ENCODE results near the gene CCDC159.
"Not testable (repeated sequence)": the region's sequence is repeated elsewhere in the genome, so short reads cannot be mapped to it uniquely, and the experiment has no call there.

Gene CCDC159

DNA sequence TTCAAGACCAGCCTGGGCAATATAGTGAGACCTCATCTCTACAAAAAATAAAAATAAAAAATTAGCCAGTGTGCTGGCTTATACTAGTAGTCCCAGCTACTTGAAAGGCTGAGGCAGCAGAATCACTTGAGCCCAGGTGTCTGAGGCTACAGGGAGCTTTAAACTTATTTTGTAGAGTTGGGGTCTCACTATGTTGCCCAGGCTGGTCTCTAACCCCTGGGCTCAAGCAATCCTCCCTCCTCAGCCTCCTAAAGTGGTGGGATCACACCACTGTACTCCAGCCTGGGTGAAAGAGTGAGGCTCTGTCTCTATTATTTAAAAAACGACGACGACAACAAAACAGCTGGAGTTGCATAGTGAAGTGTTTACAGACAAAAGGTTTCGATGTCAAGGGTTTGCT is 14.8 kb upstream of the CCDC159 start:
- TF ChIP-seq CTCF (IDR thresholded peaks at IDR 0.05; ENCODE audit: insufficient read depth, low read length, poor library complexity, severe bottlenecking) (no peak), EZH2phosphoT487 (conservative IDR thresholded peaks at IDR 0.05; ENCODE audit: low read length) (no peak)
- Histone ChIP-seq H3K4me3 (ENCODE audit: insufficient read depth, low read length, poor library complexity, severe bottlenecking) (no peak overlapping the region), H3K27ac (ENCODE audit: low read depth, low read length) (no peak overlapping the region), H3K79me2 (ENCODE audit: insufficient read depth, low read length) (no peaks in the 10 kb centered on the region), H3K27me3 (ENCODE audit: low read length) (no peaks in the 10 kb centered on the region), H3K4me2 (ENCODE audit: low read depth, low read length, poor library complexity, severe bottlenecking) (no peak overlapping the region), H3F3A (ENCODE audit: insufficient read depth) (no peaks in the 10 kb centered on the region), H3K9me2 (replicated peaks; ENCODE audit: insufficient read depth, low read length) (no peaks in the 10 kb centered on the region), H3K9me3 (ENCODE audit: insufficient read depth, low read length) (no peaks in the 10 kb centered on the region), H3K36me3 (ENCODE audit: low read length) (no peaks in the 10 kb centered on the region), H2AFZ (ENCODE audit: low read depth, low read length, severe bottlenecking) (no peak overlapping the region), H4K20me1 (ENCODE audit: low read depth, low read length) (no peaks in the 10 kb centered on the region), H3K9ac (ENCODE audit: low read length) (no peak overlapping the region)

GRCh38 chr19:11332822-11333221 is 13.5 kb upstream of the CCDC159 start:
- Histone ChIP-seq H3K9ac (ENCODE audit: low read length) (no peak overlapping the region), H4K20me1 (ENCODE audit: low read depth, low read length) (no peaks in the 10 kb centered on the region), H3K27me3 (ENCODE audit: low read length) (no peaks in the 10 kb centered on the region), H3K36me3 (ENCODE audit: low read length) (no peaks in the 10 kb centered on the region), H3K4me2 (ENCODE audit: low read depth, low read length, poor library complexity, severe bottlenecking) (no peak overlapping the region), H3K4me3 (ENCODE audit: insufficient read depth, low read length, poor library complexity, severe bottlenecking) (no peak overlapping the region), H3K27ac (ENCODE audit: low read depth, low read length) (no peak overlapping the region), H3F3A (ENCODE audit: insufficient read depth) (no peaks in the 10 kb centered on the region), H3K79me2 (ENCODE audit: insufficient read depth, low read length) (no peaks in the 10 kb centered on the region), H3K9me3 (ENCODE audit: insufficient read depth, low read length) (no peaks in the 10 kb centered on the region), H3K9me2 (replicated peaks; ENCODE audit: insufficient read depth, low read length) (no peaks in the 10 kb centered on the region), H2AFZ (ENCODE audit: low read depth, low read length, severe bottlenecking) (no peak overlapping the region)
- TF ChIP-seq CTCF (IDR thresholded peaks at IDR 0.05; ENCODE audit: insufficient read depth, low read length, poor library complexity, severe bottlenecking) (no peak), EZH2phosphoT487 (conservative IDR thresholded peaks at IDR 0.05; ENCODE audit: low read length) (no peak)

GRCh38 chr19:11333838-11334237 is 12.5 kb upstream of the CCDC159 start:
- not testable (repeated sequence) for H3K27ac ChIP-seq (ENCODE audit: low read depth, low read length); H3K4me2 ChIP-seq (ENCODE audit: low read depth, low read length, poor library complexity, severe bottlenecking); H4K20me1 ChIP-seq (ENCODE audit: low read depth, low read length); H3K27me3 ChIP-seq (ENCODE audit: low read length); H3F3A ChIP-seq (ENCODE audit: insufficient read depth); H3K36me3 ChIP-seq (ENCODE audit: low read length); H3K9me2 ChIP-seq (replicated peaks; ENCODE audit: insufficient read depth, low read length); H3K79me2 ChIP-seq (ENCODE audit: insufficient read depth, low read length); H3K4me3 ChIP-seq (ENCODE audit: insufficient read depth, low read length, poor library complexity, severe bottlenecking); H2AFZ ChIP-seq (ENCODE audit: low read depth, low read length, severe bottlenecking); H3K9me3 ChIP-seq (ENCODE audit: insufficient read depth, low read length); H3K9ac ChIP-seq (ENCODE audit: low read length)

DNA sequence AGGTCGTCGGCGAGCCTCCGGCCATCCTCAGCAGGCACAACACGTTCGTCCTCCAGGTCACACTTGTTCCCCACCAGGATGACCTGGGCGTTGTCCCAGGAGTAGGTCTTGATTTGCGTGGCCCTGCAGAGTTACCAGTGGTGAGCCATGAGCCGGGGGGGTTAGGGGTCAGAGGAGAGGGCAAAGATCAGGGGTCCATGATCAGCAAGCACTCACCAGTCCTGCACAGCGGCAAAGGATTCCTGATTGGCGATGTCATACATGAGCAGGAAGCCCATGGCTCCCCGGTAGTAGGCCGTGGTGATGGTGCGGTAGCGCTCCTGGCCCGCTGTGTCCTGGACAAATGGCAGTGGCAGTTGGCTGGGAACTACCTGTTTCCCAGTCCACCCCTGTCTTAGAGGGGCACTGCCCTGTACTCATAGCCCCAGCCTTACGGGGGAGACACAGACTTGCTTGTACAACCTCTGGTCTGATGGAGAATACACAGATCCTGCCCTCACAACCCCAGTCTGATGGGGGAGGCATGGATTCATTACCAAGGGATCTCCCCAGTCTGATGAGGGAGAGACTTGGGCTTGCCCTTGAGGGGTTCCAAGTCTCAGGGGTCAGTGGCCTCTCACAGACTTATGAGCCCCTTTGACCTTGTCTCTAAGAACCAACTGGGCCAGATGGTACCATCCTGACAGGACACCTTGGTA is 10.7 kb upstream of the CCDC159 start:
- H3K36me3 ChIP-seq (ENCODE audit: low read length): no peaks in the 10 kb centered on the region
- no peaks in the 10 kb centered on the region for H3K27me3 ChIP-seq (ENCODE audit: low read length)
- H3K9ac ChIP-seq (ENCODE audit: low read length): no peak overlapping the region
- no peaks in the 10 kb centered on the region for H3F3A ChIP-seq (ENCODE audit: insufficient read depth)
- no peak overlapping the region for H3K27ac ChIP-seq (ENCODE audit: low read depth, low read length)
- no peak overlapping the region for H3K4me2 ChIP-seq (ENCODE audit: low read depth, low read length, poor library complexity, severe bottlenecking)
- H3K79me2 ChIP-seq (ENCODE audit: insufficient read depth, low read length): no peaks in the 10 kb centered on the region
- H3K9me2 ChIP-seq (replicated peaks; ENCODE audit: insufficient read depth, low read length): no peaks in the 10 kb centered on the region
- H4K20me1 ChIP-seq (ENCODE audit: low read depth, low read length): no peaks in the 10 kb centered on the region
- H3K4me3 ChIP-seq (ENCODE audit: insufficient read depth, low read length, poor library complexity, severe bottlenecking): no peak overlapping the region
- H2AFZ ChIP-seq (ENCODE audit: low read depth, low read length, severe bottlenecking): no peak overlapping the region
- no peak for TF ChIP-seq EZH2phosphoT487 (conservative IDR thresholded peaks at IDR 0.05; ENCODE audit: low read length)
- TF ChIP-seq CTCF (IDR thresholded peaks at IDR 0.05; ENCODE audit: insufficient read depth, low read length, poor library complexity, severe bottlenecking): no peak
- no peaks in the 10 kb centered on the region for H3K9me3 ChIP-seq (ENCODE audit: insufficient read depth, low read length)

Measured in SU-DHL-6 (cell line).